Measurements from ENCODE around the gene RAI1.

GRCh38 chr17:17748179-17748578 is 66.9 kb downstream of the RAI1 start:
- TF ChIP-seq CTCF (conservative IDR thresholded peaks at IDR 0.05) (no peak), ZFX (IDR thresholded peaks at IDR 0.05) (no peak)

Data from C4-2B (cell line).